Spleen (tissue), 11 donors: ENCODE measurements around the gene RSF1. TPM values are rescaled to one million over a fixed set of nuclear protein-coding genes. Genes with fewer than 3 reads are reported as not detected.
A peak's percentile ranks its signal among the peaks of the same experiment; 100 is the strongest.

Experiments
- DNase-seq: peaks from one replicate; pipeline ENCODE4 v3.0.0-alpha.2; 2020
- H3K27ac ChIP-seq, 8 donors: fragments of 200-600 bp; sonication (generic) in 7 of 8; 1 replicate in 4 of 8; 2 replicates in 4 of 8; pipeline versions ENCODE4 v1.5.0 to v1.8.0; 2016 to 2021; ENCODE audit warnings: inconsistent platforms in 4 of 8, mild to moderate bottlenecking in 4 of 8, moderate library complexity in 1 of 8
- H3K27me3 ChIP-seq, 7 donors: fragments of 200-600 bp; sonication (generic) in 6 of 7; replicated peaks in 1 of 7; 1 replicate in 4 of 7; 2 replicates in 3 of 7; pipeline versions ENCODE4 v1.5.0 to v1.8.0; 2016 to 2021; ENCODE audit warnings: inconsistent platforms in 3 of 7, mild to moderate bottlenecking in 1 of 7
- H3K36me3 ChIP-seq, 6 donors: fragments of 200-600 bp; sonication (generic) in 5 of 6; 1 replicate in 4 of 6; 2 replicates in 2 of 6; pipeline versions ENCODE4 v1.5.0 to v1.8.0; 2016 to 2021; ENCODE audit warnings: inconsistent platforms in 2 of 6
- H3K4me1 ChIP-seq, 6 donors: fragments of 200-600 bp; sonication (generic) in 5 of 6; 1 replicate in 3 of 6; 2 replicates in 3 of 6; pipeline versions ENCODE4 v1.5.0 to v1.8.0; 2016 to 2021; ENCODE audit warnings: inconsistent platforms in 3 of 6
- H3K4me3 ChIP-seq, 8 donors: fragments of 200-600 bp; sonication (generic) in 7 of 8; 1 replicate in 4 of 8; 2 replicates in 4 of 8; pipeline versions ENCODE4 v1.5.0 to v1.8.0; 2016 to 2021; ENCODE audit warnings: inconsistent platforms in 4 of 8, mild to moderate bottlenecking in 4 of 8, moderate library complexity in 2 of 8
- H3K9me3 ChIP-seq, 8 donors: fragments of 200-600 bp; sonication (generic) in 7 of 8; 1 replicate in 4 of 8; 2 replicates in 4 of 8; pipeline versions ENCODE4 v1.5.0 to v1.8.0; 2016 to 2021; ENCODE audit warnings: inconsistent platforms in 4 of 8
- CTCF ChIP-seq, 11 experiments: fragments of 200-600 bp in 7 of 11; fragments of 450-650 bp in 4 of 11; sonication (generic) in 4 of 11; IDR thresholded peaks in 8 of 11; conservative IDR thresholded peaks in 3 of 11; 1 replicate in 7 of 11; 2 replicates in 4 of 11; pipeline versions ENCODE4 v1.4.0 to v1.8.0; 2016 to 2021; ENCODE audit warnings: antibody characterized with exemption in 11 of 11, inconsistent platforms in 4 of 11, mild to moderate bottlenecking in 1 of 11
- POLR2A ChIP-seq, 3 donors: fragments of 450-650 bp; IDR thresholded peaks; one replicate each; pipeline ENCODE4 v1.5.1; 2017; ENCODE audit warnings: antibody characterized with exemption in 3 of 3, mild to moderate bottlenecking in 1 of 3
- POLR2AphosphoS5 ChIP-seq, 3 donors: sonication (generic); formaldehyde crosslinking; IDR thresholded peaks; one replicate each; pipeline ENCODE4 v1.5.1; 2017; ENCODE audit warnings: antibody characterized with exemption in 3 of 3
- WGBS, 5 donors: extraction: QIAGEN DNeasy Blood & Tissue Kit in 3 of 5; methylation state at CpG; one replicate each; pipeline versions ENCODE4 v1.1.5 to v1.1.7; 2013 to 2018; 5-methylcytosine and 5-hydroxymethylcytosine counted together
- intact Hi-C: fragments of 100-400 bp; cut with DNase I; formaldehyde crosslinking; loops from one replicate; pipeline ENCODE4 v1.15.0; 2023; ENCODE audit warnings: low total_unique reads
- polyA plus RNA-seq, 3 donors: library from polyadenylated mRNA; stranded (reverse); fragments of 200-250 nt; gene quantifications; one replicate each; pipeline ENCODE4 v1.2.1, GENCODE V29; 2013
- total RNA-seq, 7 donors: library from RNA; depleted of rRNA in 3 of 7; stranded (reverse); fragments of >200 nt in 3 of 7; fragmentation: NEBNext Ultra II Directional in 4 of 7; extraction: Animal tissue kit (Norgen Biotek cat#: 25700) in 4 of 7; gene quantifications; one replicate each; pipeline versions ENCODE4 v1.1.0 to v1.2.1, GENCODE V29; 2016 to 2021
- donor health status: healthy with polysubstance abuse.
- donor health status: DM: no; HTN: no; CAD: no; lungs with moderate emphysema.
- donor health status: DM: no; HTN: no; CAD: no.
- donor health status: Bipolar disorder and iron deficiency.
- donor health status: healthy.
- donor health status: DM: no; HTN: no; CAD: no.
- donor health status: DM: yes; HTN: yes; CAD: no.

RSF1 gene
- total and polyA plus RNA-seq, 10 donors = 6.1 to 82.1 (median 65.0) TPM

GRCh38 chr11:77723024-77723423, 97.5 kb downstream of the RSF1 start:
- Histone ChIP-seq H3K36me3 (peaks cover 0 to 70% (median 29%) of the 10 kb centered on the region in 6 donors), H3K9me3 (no peaks in the 10 kb centered on the region), H3K4me1 (peaks cover 0 to 29% (median 5%) of the 10 kb centered on the region in 6 donors), H3K27me3 (no peaks in the 10 kb centered on the region), H3K4me3 (no peak overlapping the region), H3K27ac (no peak overlapping the region)
- DNase-seq = no peak
- intact Hi-C loops = no loop called here
- TF ChIP-seq CTCF (IDR thresholded peaks at IDR 0.05 in 8 of 11, conservative IDR thresholded peaks at IDR 0.05 in 3 of 11) (no peak), POLR2A (IDR thresholded peaks at IDR 0.05) (no peak), POLR2AphosphoS5 (IDR thresholded peaks at IDR 0.05) (no peak)
- WGBS, 5 donors = 94 to 98% (median 97%) methylated on average over 2 of the region's 2 CpGs

GRCh38 chr11:77710358-77710757, 110.2 kb downstream of the RSF1 start:
- no peaks in the 10 kb centered on the region for H3K9me3 ChIP-seq
- no peak for TF ChIP-seq POLR2A (IDR thresholded peaks at IDR 0.05)
- TF ChIP-seq POLR2AphosphoS5 (IDR thresholded peaks at IDR 0.05) = no peak
- TF ChIP-seq CTCF (IDR thresholded peaks at IDR 0.05 in 8 of 11, conservative IDR thresholded peaks at IDR 0.05 in 3 of 11) = no peak
- H3K36me3 ChIP-seq = peaks cover 0 to 33% (median 0%) of the 10 kb centered on the region in 6 donors
- H3K4me3 ChIP-seq = no peak overlapping the region
- intact Hi-C loops = no loop called here
- no peaks in the 10 kb centered on the region for H3K4me1 ChIP-seq
- H3K27ac ChIP-seq = no peak overlapping the region
- 79 to 94% (median 92%) methylated on average over 1 of the region's 1 CpG for WGBS, 5 donors
- no peaks in the 10 kb centered on the region for H3K27me3 ChIP-seq
- no peak for DNase-seq

- H3K27ac ChIP-seq = no peak overlapping the region
- peaks cover 0 to 41% (median 13%) of the 10 kb centered on the region in 6 donors for H3K36me3 ChIP-seq
- TF ChIP-seq CTCF (IDR thresholded peaks at IDR 0.05 in 8 of 11, conservative IDR thresholded peaks at IDR 0.05 in 3 of 11) (no peak), POLR2AphosphoS5 (IDR thresholded peaks at IDR 0.05) (no peak), POLR2A (IDR thresholded peaks at IDR 0.05) (no peak)
- H3K9me3 ChIP-seq = no peaks in the 10 kb centered on the region
- no peak overlapping the region for H3K4me3 ChIP-seq
- DNase-seq = no peak
- no peaks in the 10 kb centered on the region for H3K27me3 ChIP-seq
- intact Hi-C loops = no loop called here
- WGBS, 5 donors = 93 to 97% (median 95%) methylated on average over 7 of the region's 7 CpGs
- no peaks in the 10 kb centered on the region for H3K4me1 ChIP-seq
Observed at GRCh38 chr11:77705876-77706579, 114.5 kb downstream of the RSF1 start.

- no peak overlapping the region for H3K4me3 ChIP-seq
- H3K4me1 ChIP-seq = no peaks in the 10 kb centered on the region
- H3K9me3 ChIP-seq = no peaks in the 10 kb centered on the region
- no peaks in the 10 kb centered on the region for H3K27me3 ChIP-seq
- peak overlapping the region in 1 of 8 donors; percentile 7 for H3K27ac ChIP-seq
- WGBS, 5 donors = 82 to 94% (median 87%) methylated on average over 4 of the region's 4 CpGs
- H3K36me3 ChIP-seq = peaks cover 0 to 48% (median 13%) of the 10 kb centered on the region in 6 donors
- TF ChIP-seq POLR2A (IDR thresholded peaks at IDR 0.05) (no peak), CTCF (IDR thresholded peaks at IDR 0.05 in 8 of 11, conservative IDR thresholded peaks at IDR 0.05 in 3 of 11) (no peak)
- intact Hi-C loops = no loop called here
- no peak for DNase-seq
Observed at GRCh38 chr11:77705195-77705875, 115.2 kb downstream of the RSF1 start.
